Activated B cell treated with CpG ODN at 0.5 μM for 24 hours (primary cell): ENCODE measurements around the gene HDAC2. TPM values are rescaled to one million over a fixed set of nuclear protein-coding genes. Genes with fewer than 3 reads are reported as not detected.
"Not testable (repeated sequence)": the region's sequence is repeated elsewhere in the genome, so short reads cannot be mapped to it uniquely, and the experiment has no call there.

ENCODE experiments used
- ATAC-seq: fragments of 200-7000 bp; cut with Tn5 transposase; one replicate; pipeline ENCODE4 v1.10.0; 2021; ENCODE audit warnings: low read depth, mild to moderate bottlenecking, moderate library complexity
- CTCF ChIA-PET: fragments of 350-600 bp; sonication (Branson Sonifier 250); formaldehyde crosslinking; loops from one replicate; lab custom pipeline; 2021; ENCODE audit warnings: antibody characterized with exemption; lab: Charles Lee
- POLR2A ChIA-PET: fragments of 350-600 bp; sonication (Branson Sonifier 250); formaldehyde crosslinking; loops from one replicate; lab custom pipeline; 2021; ENCODE audit warnings: antibody characterized with exemption; lab: Charles Lee
- DNase-seq: peaks from one replicate; pipeline ENCODE4 v3.0.0; 2022
- H3K27ac Mint-ChIP-seq: one replicate; pipeline ENCODE4 v1.8.0; 2020; ENCODE audit warnings: mixed read lengths
- H3K27me3 Mint-ChIP-seq: one replicate; pipeline ENCODE4 v1.8.0; 2021; ENCODE audit warnings: mixed read lengths
- H3K36me3 Mint-ChIP-seq: one replicate; pipeline ENCODE4 v1.8.0; 2021; ENCODE audit warnings: low read depth, mixed read lengths
- H3K4me1 Mint-ChIP-seq: one replicate; pipeline ENCODE4 v1.8.0; 2021; ENCODE audit warnings: mixed read lengths
- H3K4me3 Mint-ChIP-seq: one replicate; pipeline ENCODE4 v1.8.0; 2020; ENCODE audit warnings: mild to moderate bottlenecking, mixed read lengths
- H3K9me3 Mint-ChIP-seq: one replicate; pipeline ENCODE4 v1.8.0; 2020; ENCODE audit warnings: mixed read lengths
- intact Hi-C: fragments of 100-400 bp; cut with micrococcal nuclease; formaldehyde crosslinking; loops from one replicate; pipeline ENCODE4 v1.15.1; 2024
- total RNA-seq: library from RNA; stranded (reverse); gene quantifications from 2 replicates; pipeline ENCODE4 v1.2.3, GENCODE V29; 2022
- TF ChIP-seq, protein P1 (sequence below): fragments of 200-600 bp; IDR thresholded peaks from one replicate; pipeline ENCODE4 v1.8.0; 2022; ENCODE audit warnings: antibody characterized with exemption, mild to moderate bottlenecking

HDAC2 gene
- total RNA-seq, 1 donor from 2014 or later, result 68.4 TPM

DNA sequence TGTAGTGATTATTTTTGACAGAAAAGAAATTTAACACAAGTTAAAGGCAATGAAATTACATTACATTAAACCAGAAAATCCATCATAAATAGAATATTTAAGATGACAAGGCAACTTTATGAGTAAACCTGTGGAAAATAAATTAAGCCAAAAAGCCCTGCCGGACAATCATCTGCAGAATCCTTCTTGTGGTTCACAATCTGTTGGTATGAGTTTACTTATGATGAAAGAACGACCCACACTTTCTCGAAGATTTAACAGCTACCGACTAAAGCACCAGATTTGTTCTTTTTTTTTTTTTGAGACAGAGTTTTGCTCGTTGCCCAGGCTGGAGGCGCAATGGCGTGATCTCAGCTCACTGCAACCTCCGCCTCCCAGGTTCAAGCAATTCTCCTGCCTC is 21.4 kb downstream of the HDAC2 start:
- Mint-ChIP-seq H3K27me3 (no peaks in the 10 kb centered on the region), H3K27ac (no peak overlapping the region), H3K36me3 (peaks cover 63% of the 10 kb centered on the region), H3K4me1 (no peaks in the 10 kb centered on the region), H3K9me3 (no peaks in the 10 kb centered on the region), H3K4me3 (no peak overlapping the region)
- ChIA-PET POLR2A (no interaction called here), CTCF (no interaction called here)
- intact Hi-C loops, result no loop called here
- TF ChIP-seq, protein P1, sequence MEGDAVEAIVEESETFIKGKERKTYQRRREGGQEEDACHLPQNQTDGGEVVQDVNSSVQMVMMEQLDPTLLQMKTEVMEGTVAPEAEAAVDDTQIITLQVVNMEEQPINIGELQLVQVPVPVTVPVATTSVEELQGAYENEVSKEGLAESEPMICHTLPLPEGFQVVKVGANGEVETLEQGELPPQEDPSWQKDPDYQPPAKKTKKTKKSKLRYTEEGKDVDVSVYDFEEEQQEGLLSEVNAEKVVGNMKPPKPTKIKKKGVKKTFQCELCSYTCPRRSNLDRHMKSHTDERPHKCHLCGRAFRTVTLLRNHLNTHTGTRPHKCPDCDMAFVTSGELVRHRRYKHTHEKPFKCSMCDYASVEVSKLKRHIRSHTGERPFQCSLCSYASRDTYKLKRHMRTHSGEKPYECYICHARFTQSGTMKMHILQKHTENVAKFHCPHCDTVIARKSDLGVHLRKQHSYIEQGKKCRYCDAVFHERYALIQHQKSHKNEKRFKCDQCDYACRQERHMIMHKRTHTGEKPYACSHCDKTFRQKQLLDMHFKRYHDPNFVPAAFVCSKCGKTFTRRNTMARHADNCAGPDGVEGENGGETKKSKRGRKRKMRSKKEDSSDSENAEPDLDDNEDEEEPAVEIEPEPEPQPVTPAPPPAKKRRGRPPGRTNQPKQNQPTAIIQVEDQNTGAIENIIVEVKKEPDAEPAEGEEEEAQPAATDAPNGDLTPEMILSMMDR, result no peak
- ATAC-seq, result no peak
- DNase-seq, result no peak

DNA sequence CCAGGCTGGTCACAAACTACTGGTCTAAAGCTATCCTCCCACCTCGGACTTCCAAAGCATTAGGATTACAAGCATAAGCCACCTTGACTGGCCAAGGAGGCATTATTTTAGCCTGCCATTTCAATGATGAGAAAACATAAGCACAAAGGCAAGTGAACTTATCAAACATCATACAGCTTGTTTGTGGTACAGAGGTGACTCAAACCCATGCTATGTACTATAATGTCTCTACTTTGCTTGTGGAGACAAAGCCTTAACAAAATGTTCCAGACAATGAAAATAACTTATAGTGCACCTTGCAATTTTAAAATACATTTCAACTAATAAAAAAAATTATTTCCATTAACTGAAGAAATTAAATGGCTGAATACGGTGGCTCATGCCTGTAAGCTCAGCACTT is 26.2 kb downstream of the HDAC2 start:
- TF ChIP-seq, protein P1, result no peak
- no peak for DNase-seq
- H3K4me3 Mint-ChIP-seq, result no peak overlapping the region
- intact Hi-C loops, result no loop called here
- no peaks in the 10 kb centered on the region for H3K27me3 Mint-ChIP-seq
- H3K4me1 Mint-ChIP-seq, result no peaks in the 10 kb centered on the region
- no peak overlapping the region for H3K27ac Mint-ChIP-seq
- ChIA-PET POLR2A (no interaction called here), CTCF (interaction anchor here (1.3 kb wide), 1 partner anchor 9 kb away, joined by 3 read pairs; no protein-coding TSS in a partner anchor)
- peaks cover 73% of the 10 kb centered on the region for H3K36me3 Mint-ChIP-seq
- H3K9me3 Mint-ChIP-seq, result no peaks in the 10 kb centered on the region
- ATAC-seq, result no peak

DNA sequence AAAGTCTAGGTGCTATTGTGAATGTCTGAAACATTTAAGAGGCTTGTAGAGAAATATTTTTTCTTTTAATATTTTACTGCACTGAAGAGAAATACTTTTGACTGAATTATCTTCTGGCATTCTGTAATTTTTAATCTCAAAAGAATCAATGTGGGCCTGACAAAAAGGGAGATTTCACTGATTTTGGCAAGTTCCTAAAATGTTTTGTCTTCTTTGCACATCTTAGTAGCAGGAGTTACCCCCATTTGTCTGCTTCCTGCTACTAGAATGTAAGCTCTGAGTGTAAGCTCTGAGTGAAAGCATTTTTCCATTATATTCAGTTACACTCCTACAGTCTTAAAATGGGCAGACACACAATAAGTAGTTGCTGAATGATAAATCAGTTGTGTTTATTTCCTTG is 31.1 kb downstream of the HDAC2 start:
- Mint-ChIP-seq H3K9me3 (no peaks in the 10 kb centered on the region), H3K4me3 (no peak overlapping the region), H3K27ac (no peak overlapping the region), H3K36me3 (peaks cover 61% of the 10 kb centered on the region), H3K27me3 (no peaks in the 10 kb centered on the region), H3K4me1 (no peaks in the 10 kb centered on the region)
- no peak for ATAC-seq
- CTCF ChIA-PET, result no interaction called here
- POLR2A ChIA-PET, result no interaction called here
- TF ChIP-seq, protein P1, result no peak
- no peak for DNase-seq
- intact Hi-C loops, result no loop called here

DNA sequence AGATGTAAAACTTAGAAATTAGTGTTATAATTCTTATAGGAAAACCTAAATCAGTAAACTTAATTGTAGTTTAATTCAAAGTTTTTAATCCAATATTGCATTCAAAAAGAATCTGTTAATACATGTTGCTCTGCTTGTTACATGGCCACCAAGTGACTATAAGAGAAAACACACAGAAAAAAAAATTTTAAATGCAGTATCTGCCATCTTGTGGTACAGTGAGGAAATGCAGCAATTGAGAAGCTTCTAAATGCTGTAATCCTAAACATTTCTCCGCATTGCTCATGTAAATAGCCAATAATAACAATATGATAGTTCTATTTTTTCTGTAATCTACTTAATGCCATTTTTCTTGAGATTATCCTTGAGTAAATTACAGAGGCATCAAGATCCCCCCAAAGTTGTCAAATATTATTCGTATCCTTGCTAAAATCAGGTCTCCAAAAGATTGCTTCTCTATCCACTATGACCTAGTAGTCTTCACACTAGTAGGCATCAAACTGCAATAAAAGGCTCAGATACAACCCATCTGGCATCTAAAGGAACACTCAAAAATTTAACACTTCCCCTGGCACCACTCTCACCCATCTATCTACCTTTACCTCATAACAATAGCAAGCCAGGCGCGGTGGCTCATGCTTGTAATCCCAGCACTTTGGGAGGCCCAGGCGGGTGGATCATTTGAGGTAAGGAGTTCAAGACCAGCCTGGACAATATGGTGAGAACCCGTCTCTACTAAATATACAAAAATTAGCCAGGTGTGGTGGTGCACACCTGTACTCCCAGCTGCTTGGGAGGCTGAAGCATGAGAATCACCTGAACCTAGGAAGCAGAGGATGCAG is 34.6 kb downstream of the HDAC2 start:
- Mint-ChIP-seq H3K27ac (no peak overlapping the region), H3K4me3 (no peak overlapping the region), H3K36me3 (peaks cover 30% of the 10 kb centered on the region), H3K9me3 (no peaks in the 10 kb centered on the region), H3K4me1 (no peaks in the 10 kb centered on the region), H3K27me3 (no peaks in the 10 kb centered on the region)
- ChIA-PET POLR2A (no interaction called here), CTCF (interaction anchor here (0.7 to 2.6 kb wide), 10 partner anchors 9 to 1760 kb away, joined by 3 to 9 read pairs (median 4); no protein-coding TSS in a partner anchor)
- ATAC-seq (peak; percentile 67), DNase-seq (no peak)
- TF ChIP-seq, protein P1, result peak; percentile 92
- intact Hi-C loops, result loop anchor here (1.0 kb wide), 2 partner anchors 1156 to 1756 kb away; no protein-coding TSS in a partner anchor

DNA sequence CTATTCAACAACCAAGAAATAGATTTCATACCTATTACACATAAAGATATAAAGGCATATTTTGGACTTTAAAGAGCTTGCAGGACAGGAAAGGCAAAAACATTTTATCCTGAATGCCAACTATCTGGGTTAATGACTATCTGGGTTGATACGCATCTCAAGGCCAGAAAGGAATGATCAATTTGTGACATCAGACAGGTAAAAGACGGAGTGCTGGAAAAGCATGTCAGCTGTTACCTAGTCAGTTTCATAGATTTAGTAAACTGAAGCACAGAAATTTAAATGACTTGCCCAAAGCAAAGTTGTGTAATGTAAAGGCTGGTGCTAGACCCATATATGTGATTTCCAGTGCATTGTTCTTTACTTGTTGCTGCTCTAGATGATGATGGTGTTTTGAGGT is 36.8 kb downstream of the HDAC2 start:
- ATAC-seq (no peak), DNase-seq (no peak)
- Mint-ChIP-seq H3K9me3 (peaks cover 12% of the 10 kb centered on the region), H3K36me3 (peaks cover 9% of the 10 kb centered on the region), H3K27me3 (no peaks in the 10 kb centered on the region), H3K4me1 (no peaks in the 10 kb centered on the region), H3K4me3 (no peak overlapping the region), H3K27ac (no peak overlapping the region)
- POLR2A ChIA-PET, result no interaction called here
- intact Hi-C loops, result no loop called here
- CTCF ChIA-PET, result no interaction called here
- TF ChIP-seq, protein P1, result no peak

DNA sequence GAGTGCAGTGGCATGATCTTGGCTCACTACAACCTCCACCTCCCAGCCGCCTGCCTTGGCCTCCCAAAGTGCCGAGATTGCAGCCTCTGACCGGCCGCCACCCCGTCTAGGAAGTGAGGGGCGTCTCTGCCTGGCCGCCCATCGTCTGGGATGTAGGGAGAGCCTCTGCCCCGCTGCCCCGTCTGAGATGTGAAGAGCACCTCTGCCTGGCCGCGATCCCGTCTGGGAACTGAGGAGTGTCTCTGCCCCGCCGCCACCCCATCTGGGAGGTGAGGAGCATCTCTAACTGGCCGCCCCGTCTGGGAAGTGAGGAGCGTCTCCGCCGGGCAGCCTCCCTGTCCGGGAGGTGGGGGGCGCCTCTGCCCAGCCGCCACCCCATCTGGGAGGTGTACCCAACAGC is 39.0 kb downstream of the HDAC2 start:
- H3K4me1 Mint-ChIP-seq, intact Hi-C loops: not testable (repeated sequence)

More for the DNA sequence above, 39.0 kb downstream of the HDAC2 start:
- H3K27me3 Mint-ChIP-seq, POLR2A ChIA-PET, H3K27ac Mint-ChIP-seq, ATAC-seq, DNase-seq, H3K36me3 Mint-ChIP-seq, H3K4me3 Mint-ChIP-seq, CTCF ChIA-PET: not testable (repeated sequence)
- peaks cover 12% of the 10 kb centered on the region for H3K9me3 Mint-ChIP-seq
